ENCODE data around the gene HPGDS.
"Not testable (repeated sequence)": the region's sequence is repeated elsewhere in the genome, so short reads cannot be mapped to it uniquely, and the experiment has no call there.

Gene HPGDS

GRCh38 chr4:94342694-94343093 is at the start of gene HPGDS:
TSS of gene HPGDS (minus strand) at chr4:94342836. CDS start at chr4:94334629, 8,207 bp downstream.
- no peak for DNase-seq (ENCODE audit: low read depth, low spot score)

GRCh38 chr4:94390804-94391410 is 48.3 kb upstream of the HPGDS start:
- DNase-seq (ENCODE audit: low read depth, low spot score), result no peak

GRCh38 chr4:94389595-94390267 is 47.1 kb upstream of the HPGDS start:
- DNase-seq (ENCODE audit: low read depth, low spot score), result no peak

- not testable (repeated sequence) for DNase-seq (ENCODE audit: low read depth, low spot score)
Observed at GRCh38 chr4:94387965-94388364, 45.3 kb upstream of the HPGDS start.

- not testable (repeated sequence) for DNase-seq (ENCODE audit: low read depth, low spot score)
Observed at GRCh38 chr4:94385452-94385851, 42.8 kb upstream of the HPGDS start.

- DNase-seq (ENCODE audit: low read depth, low spot score), result not testable (repeated sequence)
Observed at GRCh38 chr4:94382891-94383290, 40.3 kb upstream of the HPGDS start.

GRCh38 chr4:94378047-94378446 is 35.4 kb upstream of the HPGDS start:
- DNase-seq (ENCODE audit: low read depth, low spot score), result no peak

GRCh38 chr4:94377294-94377693 is 34.7 kb upstream of the HPGDS start:
- no peak for DNase-seq (ENCODE audit: low read depth, low spot score)

GRCh38 chr4:94375364-94375763 is 32.7 kb upstream of the HPGDS start:
- DNase-seq (ENCODE audit: low read depth, low spot score), result no peak

- no peak for DNase-seq (ENCODE audit: low read depth, low spot score)
Observed at GRCh38 chr4:94373752-94374151, 31.1 kb upstream of the HPGDS start.

GRCh38 chr4:94372991-94373390 is 30.4 kb upstream of the HPGDS start:
- no peak for DNase-seq (ENCODE audit: low read depth, low spot score)

GRCh38 chr4:94372228-94372978 is 29.8 kb upstream of the HPGDS start:
- DNase-seq (ENCODE audit: low read depth, low spot score), result no peak

GRCh38 chr4:94371290-94371689 is 28.7 kb upstream of the HPGDS start:
- DNase-seq (ENCODE audit: low read depth, low spot score), result no peak

- no peak for DNase-seq (ENCODE audit: low read depth, low spot score)
Observed at GRCh38 chr4:94370533-94371254, 28.1 kb upstream of the HPGDS start.

GRCh38 chr4:94369046-94369445 is 26.4 kb upstream of the HPGDS start:
- DNase-seq (ENCODE audit: low read depth, low spot score), result no peak

GRCh38 chr4:94368459-94368858 is 25.8 kb upstream of the HPGDS start:
- no peak for DNase-seq (ENCODE audit: low read depth, low spot score)

GRCh38 chr4:94365304-94365703 is 22.7 kb upstream of the HPGDS start:
- DNase-seq (ENCODE audit: low read depth, low spot score), result no peak

GRCh38 chr4:94364527-94364926 is 21.9 kb upstream of the HPGDS start:
- DNase-seq (ENCODE audit: low read depth, low spot score), result no peak

GRCh38 chr4:94363136-94363655 is 20.6 kb upstream of the HPGDS start:
- DNase-seq (ENCODE audit: low read depth, low spot score), result no peak

GRCh38 chr4:94359838-94360237 is 17.2 kb upstream of the HPGDS start:
- DNase-seq (ENCODE audit: low read depth, low spot score), result no peak

GRCh38 chr4:94359221-94359620 is 16.6 kb upstream of the HPGDS start:
- no peak for DNase-seq (ENCODE audit: low read depth, low spot score)

GRCh38 chr4:94358101-94358500 is 15.5 kb upstream of the HPGDS start:
- DNase-seq (ENCODE audit: low read depth, low spot score), result no peak

All from activated naive CD8-positive, alpha-beta T cell treated with anti-CD3 and anti-CD28 coated beads, Interleukin-2, amount 50 U/mL, for 16 hours (primary cell).